Fibroblast of lung (primary cell): ENCODE data around the gene SIM1.

Source experiments
- EZH2 ChIP-seq: IDR thresholded peaks from 2 replicates; pipeline ENCODE4 v1.5.1; 2012; ENCODE audit warnings: low read length, control low read depth, mild to moderate bottlenecking; ENCODE audit errors: missing control alignments
- TF ChIP-seq, protein P1 (sequence below), 2 donors: IDR thresholded peaks in 1 of 2; conservative IDR thresholded peaks in 1 of 2; 1 replicate in 1 of 2; 2 replicates in 1 of 2; pipeline ENCODE4 v1.5.1; 2011 to 2012; ENCODE audit warnings: low read length in 2 of 2, control low read depth in 1 of 2, inconsistent platforms in 1 of 2, low read depth in 1 of 2, mild to moderate bottlenecking in 1 of 2

DNA sequence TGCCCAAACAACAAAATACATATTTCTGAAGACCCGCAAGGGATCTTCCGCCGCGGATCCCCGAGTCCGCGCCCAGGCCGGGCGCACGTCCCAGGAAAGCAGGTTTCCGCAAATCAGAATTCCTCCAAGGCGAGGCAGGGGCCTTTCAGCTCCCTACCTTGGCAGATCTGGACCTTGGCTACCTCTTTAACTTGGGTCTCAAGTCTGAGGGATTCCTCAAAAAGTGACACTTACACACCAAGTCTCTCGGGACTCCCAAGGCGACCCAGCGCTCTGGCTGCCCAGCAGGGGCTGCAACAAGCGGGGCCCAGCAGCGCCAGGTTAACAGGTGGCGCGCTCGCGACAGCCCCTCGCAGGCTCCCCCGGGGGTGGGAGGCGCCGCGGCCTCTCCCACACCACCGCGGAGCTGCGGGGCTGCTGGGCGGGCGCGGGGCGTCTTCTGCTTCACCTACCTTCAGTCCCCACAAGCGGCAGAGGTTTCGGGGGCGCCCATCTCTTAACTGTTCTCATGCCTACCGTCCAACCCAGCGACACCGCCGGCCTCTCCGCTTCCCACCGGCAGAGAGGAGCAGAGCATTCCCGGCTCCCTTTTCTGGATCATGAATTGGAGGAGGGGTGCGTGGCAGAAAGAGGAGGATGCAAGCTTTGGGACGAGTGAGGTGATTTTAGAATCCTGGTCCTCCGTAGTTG, 414 bp downstream of the SIM1 start:
- TF ChIP-seq EZH2, result peak; percentile 88
- TF ChIP-seq, protein P1, sequence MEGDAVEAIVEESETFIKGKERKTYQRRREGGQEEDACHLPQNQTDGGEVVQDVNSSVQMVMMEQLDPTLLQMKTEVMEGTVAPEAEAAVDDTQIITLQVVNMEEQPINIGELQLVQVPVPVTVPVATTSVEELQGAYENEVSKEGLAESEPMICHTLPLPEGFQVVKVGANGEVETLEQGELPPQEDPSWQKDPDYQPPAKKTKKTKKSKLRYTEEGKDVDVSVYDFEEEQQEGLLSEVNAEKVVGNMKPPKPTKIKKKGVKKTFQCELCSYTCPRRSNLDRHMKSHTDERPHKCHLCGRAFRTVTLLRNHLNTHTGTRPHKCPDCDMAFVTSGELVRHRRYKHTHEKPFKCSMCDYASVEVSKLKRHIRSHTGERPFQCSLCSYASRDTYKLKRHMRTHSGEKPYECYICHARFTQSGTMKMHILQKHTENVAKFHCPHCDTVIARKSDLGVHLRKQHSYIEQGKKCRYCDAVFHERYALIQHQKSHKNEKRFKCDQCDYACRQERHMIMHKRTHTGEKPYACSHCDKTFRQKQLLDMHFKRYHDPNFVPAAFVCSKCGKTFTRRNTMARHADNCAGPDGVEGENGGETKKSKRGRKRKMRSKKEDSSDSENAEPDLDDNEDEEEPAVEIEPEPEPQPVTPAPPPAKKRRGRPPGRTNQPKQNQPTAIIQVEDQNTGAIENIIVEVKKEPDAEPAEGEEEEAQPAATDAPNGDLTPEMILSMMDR (conservative IDR thresholded peaks at IDR 0.05 in 1 of 2, IDR thresholded peaks at IDR 0.05 in 1 of 2; ENCODE audit: low read depth in 1 of 2, low read length in 2 of 2), result no peak
